H9 (cell line): ENCODE data around the gene GUCY2D. TPM values are rescaled to one million over a fixed set of nuclear protein-coding genes. Genes with fewer than 3 reads are reported as not detected.

Experiments used
- DNase-seq: peaks from one replicate; pipeline ENCODE4 v3.0.0-alpha.2; 2017
- H2AFZ ChIP-seq: one replicate; pipeline ENCODE4 v1.6.1; 2013; ENCODE audit warnings: mild to moderate bottlenecking, low read length, control low read depth, moderate library complexity
- H2AK5ac ChIP-seq: 2 replicates; pipeline ENCODE4 v1.6.1; 2013; ENCODE audit warnings: low read length, control low read depth, mixed read lengths; ENCODE audit not compliant: insufficient read length
- H2BK120ac ChIP-seq: one replicate; pipeline ENCODE4 v1.6.1; 2013; ENCODE audit warnings: low read depth, mild to moderate bottlenecking, low read length, control low read depth, inconsistent platforms; ENCODE audit not compliant: poor library complexity, severe bottlenecking
- H2BK12ac ChIP-seq: 2 replicates; pipeline ENCODE4 v1.6.1; 2013; ENCODE audit warnings: low read length, control low read depth, mixed read lengths, low read depth; ENCODE audit not compliant: insufficient read length
- H2BK15ac ChIP-seq: 2 replicates; pipeline ENCODE4 v1.6.1; 2013; ENCODE audit warnings: low read depth, low read length, control low read depth
- H2BK20ac ChIP-seq: one replicate; pipeline ENCODE4 v1.6.1; 2013; ENCODE audit warnings: low read depth, mild to moderate bottlenecking, low read length, control low read depth, inconsistent platforms; ENCODE audit not compliant: poor library complexity, severe bottlenecking
- H2BK5ac ChIP-seq: 2 replicates; pipeline ENCODE4 v1.6.1; 2013; ENCODE audit warnings: low read length, control low read depth, mixed read lengths; ENCODE audit not compliant: insufficient read length
- H3K14ac ChIP-seq: 2 replicates; pipeline ENCODE4 v1.6.1; 2013; ENCODE audit warnings: low read length, control low read depth; ENCODE audit not compliant: insufficient read depth
- H3K18ac ChIP-seq: 2 replicates; pipeline ENCODE4 v1.6.1; 2013; ENCODE audit warnings: low read depth, mild to moderate bottlenecking, mixed read lengths, low read length, control low read depth; ENCODE audit not compliant: insufficient read length
- H3K23ac ChIP-seq: 2 replicates; pipeline ENCODE4 v1.6.1; 2013; ENCODE audit warnings: low read length, control low read depth, mixed read lengths, low read depth; ENCODE audit not compliant: insufficient read length
- H3K23me2 ChIP-seq: 2 replicates; pipeline ENCODE4 v1.6.1; 2013; ENCODE audit warnings: low read depth, mild to moderate bottlenecking, mixed read lengths, low read length, control low read depth; ENCODE audit not compliant: insufficient read length, poor library complexity, severe bottlenecking
- H3K27ac ChIP-seq: 2 replicates; pipeline ENCODE4 v1.5.1; 2013; ENCODE audit warnings: low read length, control low read depth, mixed read lengths, low read depth; ENCODE audit not compliant: insufficient read length
- H3K27me3 ChIP-seq: 2 replicates; pipeline ENCODE4 v1.6.1; 2013; ENCODE audit warnings: low read length, control low read depth, inconsistent platforms; ENCODE audit not compliant: insufficient read depth
- H3K4ac ChIP-seq: 2 replicates; pipeline ENCODE4 v1.6.1; 2013; ENCODE audit warnings: low read depth, mild to moderate bottlenecking, control low read depth, inconsistent platforms, low read length, moderate library complexity
- H3K4me1 ChIP-seq: 2 replicates; pipeline ENCODE4 v1.6.1; 2013; ENCODE audit warnings: low read length, control low read depth, inconsistent platforms; ENCODE audit not compliant: insufficient read depth
- H3K4me2 ChIP-seq: 2 replicates; pipeline ENCODE4 v1.6.1; 2013; ENCODE audit warnings: low read length, control low read depth, mixed read lengths; ENCODE audit not compliant: insufficient read length, insufficient read depth
- H3K56ac ChIP-seq: 2 replicates; pipeline ENCODE4 v1.6.1; 2013; ENCODE audit warnings: low read depth, mild to moderate bottlenecking, mixed read lengths, low read length, control low read depth; ENCODE audit not compliant: insufficient read length
- H3K79me1 ChIP-seq: 2 replicates; pipeline ENCODE4 v1.6.1; 2013; ENCODE audit warnings: low read depth, mild to moderate bottlenecking, moderate library complexity, low read length, control low read depth, inconsistent platforms; ENCODE audit not compliant: insufficient read depth, poor library complexity, severe bottlenecking
- H3K79me2 ChIP-seq: 2 replicates; pipeline ENCODE4 v1.6.1; 2013; ENCODE audit warnings: low read length, control low read depth, inconsistent platforms; ENCODE audit not compliant: insufficient read depth
- H3K9ac ChIP-seq: 2 replicates; pipeline ENCODE4 v1.6.1; 2013; ENCODE audit warnings: low read length, control low read depth, mixed read lengths; ENCODE audit not compliant: insufficient read length; ENCODE audit errors: extremely low read depth
- H3K9me3 ChIP-seq: one replicate; pipeline ENCODE4 v1.6.1; 2013; ENCODE audit warnings: low read depth, low read length, inconsistent platforms; ENCODE audit not compliant: control insufficient read depth
- H3T11ph ChIP-seq: one replicate; pipeline ENCODE4 v1.6.1; 2013; ENCODE audit warnings: mild to moderate bottlenecking, low read length, control low read depth, inconsistent platforms
- H4K20me1 ChIP-seq: one replicate; pipeline ENCODE4 v1.6.1; 2013; ENCODE audit not compliant: control insufficient read depth, insufficient read length, insufficient read depth
- H4K5ac ChIP-seq: 2 replicates; pipeline ENCODE4 v1.6.1; 2013; ENCODE audit warnings: low read depth, mild to moderate bottlenecking, mixed read lengths, low read length, control low read depth; ENCODE audit not compliant: insufficient read length
- H4K8ac ChIP-seq: replicated peaks from 2 replicates; pipeline ENCODE4 v1.6.1; 2013; ENCODE audit warnings: low read length, control low read depth, mixed read lengths, low read depth; ENCODE audit not compliant: insufficient read length
- H4K91ac ChIP-seq: 2 replicates; pipeline ENCODE4 v1.6.1; 2013; ENCODE audit warnings: low read depth, mild to moderate bottlenecking, moderate library complexity, mixed read lengths, low read length, control low read depth; ENCODE audit not compliant: insufficient read length
- H3K27ac Mint-ChIP-seq, 3 experiments: 2 replicates in 2 of 3; 3 replicates in 1 of 3; pipeline ENCODE4 v1.8.0; 2020 to 2021; ENCODE audit warnings: mixed read lengths in 3 of 3, mild to moderate bottlenecking in 1 of 3, moderate library complexity in 1 of 3
- H3K27me3 Mint-ChIP-seq: 2 replicates; pipeline ENCODE4 v1.8.0; 2021; ENCODE audit warnings: low read depth, mild to moderate bottlenecking, moderate library complexity, mixed read lengths
- H3K36me3 Mint-ChIP-seq, 3 experiments: 2 replicates in 2 of 3; 3 replicates in 1 of 3; pipeline ENCODE4 v1.8.0; 2020 to 2021; ENCODE audit warnings: low read depth in 3 of 3, mixed read lengths in 3 of 3; ENCODE audit not compliant: insufficient read depth in 1 of 3
- H3K4me1 Mint-ChIP-seq, 2 experiments: 2 replicates each; pipeline ENCODE4 v1.8.0; 2020; ENCODE audit warnings: mixed read lengths in 2 of 2
- H3K4me3 Mint-ChIP-seq, 2 experiments: 2 replicates in 1 of 2; 3 replicates in 1 of 2; pipeline ENCODE4 v1.8.0; 2020 to 2021; ENCODE audit warnings: mild to moderate bottlenecking in 2 of 2, mixed read lengths in 2 of 2, moderate library complexity in 1 of 2
- H3K9me3 Mint-ChIP-seq, 2 experiments: 2 replicates in 1 of 2; 3 replicates in 1 of 2; pipeline ENCODE4 v1.8.0; 2020; ENCODE audit warnings: mild to moderate bottlenecking in 2 of 2, mixed read lengths in 2 of 2, moderate library complexity in 1 of 2
- WGBS: extraction: QIAGEN DNeasy Blood & Tissue Kit; methylation state at CpG from one replicate; pipeline ENCODE4 v1.1.7; 2013; ENCODE audit warnings: missing lambda C conversion rate, low lambda C conversion rate, mixed read lengths; ENCODE audit not compliant: insufficient read length; ENCODE audit errors: extremely low coverage; 5-methylcytosine and 5-hydroxymethylcytosine counted together
- total RNA-seq: library from RNA; stranded (reverse); gene quantifications from 2 replicates; pipeline ENCODE4 v1.2.1, GENCODE V29; 2021
- TF ChIP-seq, protein P1 (sequence below): fragments of 200-600 bp; sonication (generic); conservative IDR thresholded peaks from 3 replicates; pipeline ENCODE4 v1.8.0; 2021; ENCODE audit warnings: antibody characterized with exemption, mild to moderate bottlenecking

The GUCY2D gene
- total RNA-seq, 1 experiment from 2014 or later = 0.15 TPM

DNA sequence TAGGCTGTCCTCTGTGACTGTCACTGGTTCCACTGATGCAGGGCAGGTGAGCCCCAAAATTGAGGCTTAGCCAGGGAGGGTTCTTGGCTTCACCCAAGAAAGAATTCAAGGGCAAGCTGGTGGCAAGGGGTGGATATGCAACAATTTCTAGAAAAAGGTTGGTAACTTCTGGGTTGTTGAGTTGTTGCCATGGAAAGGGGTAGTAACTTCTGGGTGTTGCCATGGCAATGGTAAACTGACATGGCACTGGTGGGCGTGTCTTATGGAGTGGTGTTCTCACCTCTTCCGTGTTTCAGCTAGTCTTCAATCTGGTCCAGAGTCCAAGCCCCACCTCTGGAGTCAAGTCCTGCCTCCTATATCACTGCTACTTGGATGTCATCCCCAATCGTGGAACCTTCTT lies 9.5 kb upstream of the GUCY2D start:
- H3K27ac ChIP-seq = no peak overlapping the region
- no peaks in the 10 kb centered on the region; the same call in 1 of the 2 replicates for H3K4me1 ChIP-seq
- TF ChIP-seq, protein P1, sequence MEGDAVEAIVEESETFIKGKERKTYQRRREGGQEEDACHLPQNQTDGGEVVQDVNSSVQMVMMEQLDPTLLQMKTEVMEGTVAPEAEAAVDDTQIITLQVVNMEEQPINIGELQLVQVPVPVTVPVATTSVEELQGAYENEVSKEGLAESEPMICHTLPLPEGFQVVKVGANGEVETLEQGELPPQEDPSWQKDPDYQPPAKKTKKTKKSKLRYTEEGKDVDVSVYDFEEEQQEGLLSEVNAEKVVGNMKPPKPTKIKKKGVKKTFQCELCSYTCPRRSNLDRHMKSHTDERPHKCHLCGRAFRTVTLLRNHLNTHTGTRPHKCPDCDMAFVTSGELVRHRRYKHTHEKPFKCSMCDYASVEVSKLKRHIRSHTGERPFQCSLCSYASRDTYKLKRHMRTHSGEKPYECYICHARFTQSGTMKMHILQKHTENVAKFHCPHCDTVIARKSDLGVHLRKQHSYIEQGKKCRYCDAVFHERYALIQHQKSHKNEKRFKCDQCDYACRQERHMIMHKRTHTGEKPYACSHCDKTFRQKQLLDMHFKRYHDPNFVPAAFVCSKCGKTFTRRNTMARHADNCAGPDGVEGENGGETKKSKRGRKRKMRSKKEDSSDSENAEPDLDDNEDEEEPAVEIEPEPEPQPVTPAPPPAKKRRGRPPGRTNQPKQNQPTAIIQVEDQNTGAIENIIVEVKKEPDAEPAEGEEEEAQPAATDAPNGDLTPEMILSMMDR = no peak
- H2AFZ ChIP-seq = no peak overlapping the region
- H4K5ac ChIP-seq = no peak overlapping the region
- no peak overlapping the region for H3T11ph ChIP-seq
- H3K27me3 ChIP-seq = no peaks in the 10 kb centered on the region
- H3K79me1 ChIP-seq = no peaks in the 10 kb centered on the region
- no peak overlapping the region for H3K27ac Mint-ChIP-seq
- no peak overlapping the region for H4K91ac ChIP-seq
- H3K14ac ChIP-seq = no peak overlapping the region
- no peaks in the 10 kb centered on the region; a peak in 1 of 7 replicates for H3K36me3 Mint-ChIP-seq
- no peak overlapping the region for H2BK12ac ChIP-seq
- no peak overlapping the region for H4K8ac ChIP-seq
- no peak overlapping the region for H2BK120ac ChIP-seq
- H3K4me3 Mint-ChIP-seq = no peak overlapping the region
- peaks cover 4 to 8% of the 10 kb centered on the region in 2 experiments; a peak in 4 of 5 replicates for H3K9me3 Mint-ChIP-seq
- peaks cover 3 to 8% of the 10 kb centered on the region in 2 experiments; a peak in 3 of 4 replicates for H3K4me1 Mint-ChIP-seq
- no CpG with 5 or more reads among the region's 3 CpGs for WGBS
- no peak overlapping the region for H3K18ac ChIP-seq
- H4K20me1 ChIP-seq = no peaks in the 10 kb centered on the region
- no peaks in the 10 kb centered on the region for H3K9me3 ChIP-seq
- DNase-seq = no peak
- no peak overlapping the region for H2BK20ac ChIP-seq
- peaks cover 32% of the 10 kb centered on the region for H3K27me3 Mint-ChIP-seq
- H3K4ac ChIP-seq = no peak overlapping the region; the same call in 1 of the 2 replicates
- H3K79me2 ChIP-seq = no peaks in the 10 kb centered on the region
- no peak overlapping the region for H3K4me2 ChIP-seq
- no peak overlapping the region for H2BK5ac ChIP-seq
- H3K23ac ChIP-seq = no peak overlapping the region
- peaks cover 5% of the 10 kb centered on the region for H3K23me2 ChIP-seq
- no peak overlapping the region for H3K56ac ChIP-seq
- no peak overlapping the region for H3K9ac ChIP-seq
- H2BK15ac ChIP-seq = no peak overlapping the region
- no peak overlapping the region for H2AK5ac ChIP-seq
